Activated T-cell treated with anti-CD3 and anti-CD28 coated beads for 4 hours (primary cell): ENCODE measurements around the gene VMP1.
"Not testable (repeated sequence)": the region's sequence is repeated elsewhere in the genome, so short reads cannot be mapped to it uniquely, and the experiment has no call there.

Experiments used
- DNase-seq: peaks from one replicate; pipeline ENCODE4 v3.0.0-alpha.2; 2020

VMP1 gene

GRCh38 chr17:59783221-59784047 is 76.0 kb downstream of the VMP1 start:
- no peak for DNase-seq

GRCh38 chr17:59785091-59785799 is 77.8 kb downstream of the VMP1 start:
- no peak for DNase-seq

GRCh38 chr17:59786213-59786535 is 78.7 kb downstream of the VMP1 start:
- no peak for DNase-seq

- peak; percentile 74 for DNase-seq
Observed at GRCh38 chr17:59786536-59787319, 79.3 kb downstream of the VMP1 start.

GRCh38 chr17:59789849-59790248 is 82.4 kb downstream of the VMP1 start:
- DNase-seq = not testable (repeated sequence)

- not testable (repeated sequence) for DNase-seq
Observed at GRCh38 chr17:59790418-59790817, 83.0 kb downstream of the VMP1 start.

- DNase-seq = no peak
Observed at GRCh38 chr17:59790910-59791309, 83.5 kb downstream of the VMP1 start.

GRCh38 chr17:59791603-59792457 is 84.4 kb downstream of the VMP1 start:
- DNase-seq = no peak

- DNase-seq = not testable (repeated sequence)
Observed at GRCh38 chr17:59792458-59792823, 85.0 kb downstream of the VMP1 start.

GRCh38 chr17:59793205-59793604 is 85.8 kb downstream of the VMP1 start:
- DNase-seq = no peak

GRCh38 chr17:59796138-59796537 is 88.7 kb downstream of the VMP1 start:
- no peak for DNase-seq

GRCh38 chr17:59796785-59797205 is 89.3 kb downstream of the VMP1 start:
- no peak for DNase-seq

GRCh38 chr17:59798111-59798510 is 90.7 kb downstream of the VMP1 start:
- no peak for DNase-seq

- DNase-seq = no peak
Observed at GRCh38 chr17:59800530-59800942, 93.1 kb downstream of the VMP1 start.

GRCh38 chr17:59802160-59802559 is 94.7 kb downstream of the VMP1 start:
- DNase-seq = no peak

GRCh38 chr17:59804901-59805465 is 97.5 kb downstream of the VMP1 start:
- no peak for DNase-seq

- not testable (repeated sequence) for DNase-seq
Observed at GRCh38 chr17:59806322-59806721, 98.9 kb downstream of the VMP1 start.

- DNase-seq = no peak
Observed at GRCh38 chr17:59807892-59808509, 100.5 kb downstream of the VMP1 start.

GRCh38 chr17:59810894-59811153 is 103.4 kb downstream of the VMP1 start:
- no peak for DNase-seq

GRCh38 chr17:59811209-59811608 is 103.8 kb downstream of the VMP1 start:
- no peak for DNase-seq

GRCh38 chr17:59812139-59812538 is 104.7 kb downstream of the VMP1 start:
- no peak for DNase-seq

GRCh38 chr17:59814276-59814675 is 106.8 kb downstream of the VMP1 start:
- DNase-seq = no peak
